HG03565 (cell line): ENCODE measurements around the gene SYNE4.
"Not testable (repeated sequence)": the region's sequence is repeated elsewhere in the genome, so short reads cannot be mapped to it uniquely, and the experiment has no call there.

Experiments used
- ATAC-seq: cut with Tn5 transposase; IDR thresholded peaks from one replicate; pipeline ENCODE4 v1.9.1; 2021; ENCODE audit warnings: mild to moderate bottlenecking, moderate library complexity; ENCODE audit not compliant: unreplicated experiment

The SYNE4 gene

GRCh38 chr19:35990771-35991730, 17.6 kb downstream of the SYNE4 start:
- ATAC-seq, result no peak

DNA sequence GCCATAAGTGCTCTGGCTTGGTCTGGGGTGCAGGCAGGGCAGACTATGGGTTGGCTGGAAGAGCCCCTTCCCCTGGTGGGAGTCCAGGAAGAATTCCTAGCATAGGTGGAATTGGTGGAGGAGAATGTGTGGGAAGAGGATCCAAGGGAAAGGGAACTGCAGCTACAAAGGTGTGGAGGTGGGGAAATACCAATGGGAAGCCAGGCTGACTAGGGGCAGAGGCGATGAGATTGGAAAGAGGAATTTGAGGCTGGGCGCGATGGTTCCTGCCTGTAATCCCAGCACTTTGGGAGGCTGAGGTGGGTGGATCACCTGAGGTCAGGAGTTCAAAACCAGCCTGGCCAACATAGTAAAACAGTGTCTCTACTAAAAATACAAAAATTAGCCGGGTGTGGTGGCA, 18.5 kb downstream of the SYNE4 start:
- no peak for ATAC-seq

- ATAC-seq, result no peak
Measured at GRCh38 chr19:35988824-35989223, 19.8 kb downstream of the SYNE4 start.

DNA sequence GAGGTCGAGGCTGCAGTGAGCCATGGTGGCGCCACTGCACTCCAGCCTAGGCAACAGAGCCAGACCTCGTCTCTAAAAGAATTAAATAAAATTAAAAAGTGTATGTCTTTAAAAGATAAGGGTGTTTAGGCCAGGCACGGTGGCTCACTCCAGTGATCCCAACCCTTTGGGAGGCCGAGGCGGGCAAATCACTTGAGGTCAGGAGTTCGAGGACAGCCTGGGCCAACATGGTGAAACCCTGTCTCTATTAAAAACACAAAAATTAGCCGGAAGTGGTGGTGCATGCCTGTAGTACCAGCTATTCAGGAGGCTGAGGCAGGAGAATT, 21.1 kb downstream of the SYNE4 start:
- no peak for ATAC-seq

- no peak for ATAC-seq
Measured at GRCh38 chr19:35986664-35987570, 21.7 kb downstream of the SYNE4 start.

DNA sequence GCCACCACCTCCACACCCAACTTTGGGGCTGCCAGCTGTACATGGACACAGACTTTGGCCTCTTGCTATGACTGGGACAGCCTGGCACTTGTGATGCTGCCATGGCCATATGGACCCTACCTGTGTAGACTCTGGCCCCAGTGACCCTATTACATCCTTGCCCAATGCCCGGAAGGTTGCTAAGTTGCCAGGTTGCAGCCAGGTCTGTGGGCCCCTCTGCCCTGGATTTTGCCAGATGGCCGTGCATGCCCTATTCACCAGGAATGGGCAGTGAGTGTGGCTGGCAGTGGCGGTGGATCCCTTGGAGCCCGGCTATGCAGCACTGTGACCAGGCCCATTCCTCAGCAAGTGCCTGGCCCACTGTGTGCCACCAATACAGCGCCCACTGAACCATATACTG, 22.5 kb downstream of the SYNE4 start:
- ATAC-seq, result no peak

- ATAC-seq, result no peak
Measured at GRCh38 chr19:35983177-35983576, 25.4 kb downstream of the SYNE4 start.

DNA sequence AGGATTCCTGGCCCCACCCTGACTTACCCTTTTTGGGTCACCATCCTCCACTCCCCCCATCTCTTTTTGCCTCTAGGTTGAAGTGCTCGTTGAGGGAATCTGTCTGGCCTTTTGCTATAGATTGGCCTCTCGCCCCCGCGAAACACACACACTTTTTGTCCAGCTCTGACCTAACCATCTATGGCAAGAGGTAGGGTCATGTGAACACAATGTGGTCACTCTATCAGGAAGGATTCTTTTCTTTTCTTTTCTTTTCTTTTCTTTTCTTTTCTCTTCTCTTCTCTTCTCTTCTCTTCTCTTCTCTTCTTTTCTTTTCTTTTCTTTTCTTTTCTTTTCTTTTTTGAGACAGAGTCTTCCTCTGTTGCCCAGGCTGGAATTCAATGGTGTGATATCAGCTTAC, 27.6 kb downstream of the SYNE4 start:
- ATAC-seq, result not testable (repeated sequence)

DNA sequence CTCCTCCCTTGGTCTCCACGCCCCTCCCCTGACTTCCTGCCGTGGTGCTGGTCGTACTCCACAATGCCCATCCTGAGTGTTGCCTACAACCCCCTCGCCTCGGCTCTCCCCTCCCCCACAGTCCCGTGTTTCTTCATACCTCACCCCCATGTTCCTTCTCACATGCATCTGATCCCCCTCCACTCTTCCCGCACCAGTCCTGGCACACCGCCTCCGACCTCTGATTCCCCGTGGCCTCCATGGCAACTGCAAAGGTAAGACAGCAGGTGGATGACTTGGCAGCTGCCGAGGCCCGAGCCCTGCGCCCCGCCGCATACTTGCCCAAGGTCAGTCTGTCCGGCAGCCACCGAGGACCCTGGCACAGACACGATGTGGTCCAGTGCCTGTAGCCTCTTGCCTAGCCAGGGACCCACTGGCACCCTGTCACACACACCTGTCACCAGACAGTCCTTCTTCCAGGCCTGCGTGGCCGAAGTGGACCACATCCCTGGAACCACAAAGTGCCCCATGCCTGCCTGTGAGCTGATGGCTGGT, 29.7 kb downstream of the SYNE4 start:
- no peak for ATAC-seq

DNA sequence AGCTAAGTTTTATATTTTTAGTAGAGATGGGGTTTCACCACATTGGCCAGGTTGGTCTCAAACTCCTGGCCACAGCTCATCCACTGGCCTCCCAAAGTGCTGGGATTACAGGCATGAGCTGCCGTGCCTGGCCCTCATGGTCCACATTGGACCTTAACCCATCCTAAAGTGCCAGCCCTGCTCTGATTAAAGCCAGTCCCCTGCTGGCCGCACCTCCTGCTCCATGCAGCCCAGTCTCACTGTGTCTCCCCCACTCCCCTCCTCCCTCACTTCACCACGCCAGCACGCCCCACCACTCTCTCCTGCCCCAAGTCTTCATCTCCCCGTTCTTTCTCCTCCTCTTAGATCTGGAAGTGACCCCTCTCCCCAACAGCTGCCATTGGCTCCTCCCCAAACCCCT, 30.3 kb downstream of the SYNE4 start:
- no peak for ATAC-seq

GRCh38 chr19:35977446-35978222, 31.0 kb downstream of the SYNE4 start:
- ATAC-seq, result no peak

DNA sequence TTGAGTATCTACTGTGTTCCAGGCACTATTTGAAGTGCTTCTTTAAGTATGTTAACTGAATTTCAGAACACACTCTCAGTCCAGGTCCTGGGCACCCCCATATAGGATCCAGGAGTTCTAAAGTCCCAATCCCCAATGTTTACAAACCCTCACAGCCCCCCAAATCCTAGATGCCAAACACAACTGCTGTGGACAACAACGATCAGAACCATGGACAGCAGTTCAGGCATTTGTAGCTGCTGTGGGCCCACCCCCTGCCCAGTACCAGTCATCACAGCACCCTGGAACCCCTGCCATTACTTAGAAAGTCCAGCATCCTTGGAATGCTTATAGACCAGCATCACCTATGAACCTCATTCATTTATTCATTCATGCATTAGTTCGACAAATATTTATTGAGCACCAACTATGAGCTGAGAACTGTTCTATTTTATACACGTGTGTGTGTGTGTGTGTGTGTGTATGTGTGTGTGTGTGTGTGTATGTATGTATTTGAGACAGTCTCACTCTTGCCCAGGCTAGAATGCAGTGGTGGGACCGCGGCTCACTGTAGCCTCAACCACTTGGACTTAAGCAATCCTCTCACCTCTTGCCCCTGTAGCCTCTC, 32.9 kb downstream of the SYNE4 start:
- ATAC-seq, result no peak

- no peak for ATAC-seq
Measured at GRCh38 chr19:35973487-35973886, 35.1 kb downstream of the SYNE4 start.

DNA sequence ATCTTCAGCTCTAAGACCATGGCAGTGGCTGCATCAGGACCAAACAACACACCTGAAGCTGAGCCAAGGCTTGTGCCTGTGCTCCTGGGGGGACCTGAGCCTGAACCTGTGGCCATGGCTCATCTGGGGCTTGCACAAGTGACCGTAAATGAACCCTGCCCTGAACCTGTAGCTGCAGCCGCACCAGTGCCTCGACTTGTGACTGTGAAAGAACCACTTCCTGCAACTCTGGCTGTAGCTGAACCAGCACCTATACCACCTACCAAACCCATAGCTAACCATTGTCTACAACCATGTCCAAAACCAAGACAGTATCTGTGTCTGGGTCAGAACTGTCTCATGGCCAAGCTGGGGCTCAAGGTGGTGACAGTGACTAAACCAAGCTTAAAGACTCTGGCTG, 41.8 kb downstream of the SYNE4 start:
- no peak for ATAC-seq

GRCh38 chr19:35963514-35963913, 45.1 kb downstream of the SYNE4 start:
- ATAC-seq, result no peak

- no peak for ATAC-seq
Measured at GRCh38 chr19:35960432-35960972, 48.1 kb downstream of the SYNE4 start.

DNA sequence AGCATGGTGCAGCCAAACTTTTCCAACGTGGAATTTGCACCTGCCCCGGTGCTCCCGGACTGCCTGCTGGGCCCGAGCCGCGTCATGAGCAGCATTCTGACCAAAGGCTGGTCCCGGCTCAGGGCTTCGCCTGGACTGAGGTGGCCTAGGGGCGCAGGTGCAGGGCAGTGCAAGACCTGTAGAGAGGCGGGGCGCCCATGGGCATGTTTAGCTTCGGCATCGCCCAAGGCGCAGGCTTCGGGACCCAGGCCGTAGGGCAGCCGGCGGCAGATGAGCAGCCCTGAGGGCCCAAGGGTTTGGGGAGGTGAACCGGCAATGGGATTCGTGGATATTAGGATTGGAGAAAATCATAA, 48.7 kb downstream of the SYNE4 start:
- no peak for ATAC-seq

- no peak for ATAC-seq
Measured at GRCh38 chr19:35959040-35959967, 49.3 kb downstream of the SYNE4 start.

- no peak for ATAC-seq
Measured at GRCh38 chr19:35958660-35959039, 50.0 kb downstream of the SYNE4 start.
